ENCODE results near the gene SMIM10L1. TPM values are rescaled to one million over a fixed set of nuclear protein-coding genes. Genes with fewer than 3 reads are reported as not detected.

SMIM10L1 gene
- total and polyA plus RNA-seq, 12 donors: 12.5 to 26.2 (median 19.3) TPM

DNA sequence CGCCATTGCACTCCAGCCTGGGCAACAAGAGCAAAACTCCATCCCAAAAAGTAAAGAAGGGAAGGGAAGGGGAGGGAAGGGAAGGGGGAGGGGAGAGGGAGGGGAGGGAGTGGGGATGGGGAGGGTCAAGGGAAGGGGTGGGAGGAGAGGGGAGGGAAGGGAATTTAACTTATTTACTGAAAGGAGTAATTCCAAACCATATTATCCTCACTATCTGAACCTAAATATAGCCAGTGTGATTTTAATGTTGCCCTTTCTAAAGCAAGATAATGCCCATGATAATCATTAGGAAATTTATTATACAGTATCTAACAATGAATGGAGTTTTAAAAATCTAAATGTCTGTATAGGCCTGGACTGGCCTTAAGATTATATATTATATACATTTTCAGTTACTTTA is 7.3 kb downstream of the SMIM10L1 start:
- WGBS, 2 donors: 93 to 100% methylated on average over 1 of the region's 1 CpG
- Histone ChIP-seq H3K27me3 (no peaks in the 10 kb centered on the region), H3K4me1 (peaks cover 0 to 12% (median under 1%) of the 10 kb centered on the region in 9 donors), H3K9me3 (no peaks in the 10 kb centered on the region), H3K27ac (no peak overlapping the region), H3K36me3 (no peaks in the 10 kb centered on the region), H3K4me3 (no peak overlapping the region)
- intact Hi-C loops (cut with DNase I): loop anchor here in 3 of 10 donors (10.0 kb wide), 2 partner anchors 213 to 223 kb away; no protein-coding TSS in a partner anchor
- TF ChIP-seq, protein P1, sequence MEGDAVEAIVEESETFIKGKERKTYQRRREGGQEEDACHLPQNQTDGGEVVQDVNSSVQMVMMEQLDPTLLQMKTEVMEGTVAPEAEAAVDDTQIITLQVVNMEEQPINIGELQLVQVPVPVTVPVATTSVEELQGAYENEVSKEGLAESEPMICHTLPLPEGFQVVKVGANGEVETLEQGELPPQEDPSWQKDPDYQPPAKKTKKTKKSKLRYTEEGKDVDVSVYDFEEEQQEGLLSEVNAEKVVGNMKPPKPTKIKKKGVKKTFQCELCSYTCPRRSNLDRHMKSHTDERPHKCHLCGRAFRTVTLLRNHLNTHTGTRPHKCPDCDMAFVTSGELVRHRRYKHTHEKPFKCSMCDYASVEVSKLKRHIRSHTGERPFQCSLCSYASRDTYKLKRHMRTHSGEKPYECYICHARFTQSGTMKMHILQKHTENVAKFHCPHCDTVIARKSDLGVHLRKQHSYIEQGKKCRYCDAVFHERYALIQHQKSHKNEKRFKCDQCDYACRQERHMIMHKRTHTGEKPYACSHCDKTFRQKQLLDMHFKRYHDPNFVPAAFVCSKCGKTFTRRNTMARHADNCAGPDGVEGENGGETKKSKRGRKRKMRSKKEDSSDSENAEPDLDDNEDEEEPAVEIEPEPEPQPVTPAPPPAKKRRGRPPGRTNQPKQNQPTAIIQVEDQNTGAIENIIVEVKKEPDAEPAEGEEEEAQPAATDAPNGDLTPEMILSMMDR (IDR thresholded peaks at IDR 0.05): no peak
- no peak for DNase-seq
- no peak for ATAC-seq

GRCh38 chr12:11182529-11182928 is 11.5 kb downstream of the SMIM10L1 start:
- Histone ChIP-seq H3K27ac (no peak overlapping the region), H3K27me3 (no peaks in the 10 kb centered on the region), H3K9me3 (no peaks in the 10 kb centered on the region), H3K4me3 (no peak overlapping the region), H3K36me3 (no peaks in the 10 kb centered on the region), H3K4me1 (no peaks in the 10 kb centered on the region)
- TF ChIP-seq, protein P1 (IDR thresholded peaks at IDR 0.05): no peak
- ATAC-seq (no peak), DNase-seq (no peak)
- intact Hi-C loops (cut with DNase I): no loop called here

DNA sequence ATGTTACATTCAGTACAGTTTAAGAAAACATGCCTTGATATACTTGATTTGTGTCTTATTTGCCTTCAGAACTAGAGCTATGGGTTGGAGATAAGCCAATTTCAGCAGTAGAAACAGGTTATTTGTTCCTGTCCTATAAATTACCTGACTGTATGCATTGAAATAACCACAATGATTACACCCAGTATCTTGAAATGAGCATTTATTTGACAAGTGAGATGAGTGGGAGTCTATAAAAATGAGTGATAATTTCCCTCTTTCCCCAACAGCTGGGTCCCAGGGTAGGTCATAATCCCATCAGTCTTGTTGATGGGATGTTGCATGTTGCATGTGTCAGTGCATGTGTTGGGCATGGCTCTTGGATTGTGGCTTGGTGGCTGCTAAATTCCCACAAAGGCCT is 12.0 kb downstream of the SMIM10L1 start:
- no peaks in the 10 kb centered on the region for H3K4me1 ChIP-seq
- DNase-seq (no peak), ATAC-seq (no peak)
- no peaks in the 10 kb centered on the region for H3K9me3 ChIP-seq
- TF ChIP-seq, protein P1 (IDR thresholded peaks at IDR 0.05): no peak
- intact Hi-C loops (cut with DNase I): no loop called here
- no peak overlapping the region for H3K4me3 ChIP-seq
- no peaks in the 10 kb centered on the region for H3K27me3 ChIP-seq
- H3K36me3 ChIP-seq: no peaks in the 10 kb centered on the region
- no peak overlapping the region for H3K27ac ChIP-seq

- DNase-seq (no peak), ATAC-seq (no peak)
- 68 to 74% methylated on average over 2 of the region's 2 CpGs for WGBS, 2 donors
- no peaks in the 10 kb centered on the region for H3K4me1 ChIP-seq
- no peak within 1 kb of the TSS for H3K4me3 ChIP-seq
- no peak within 1 kb of the TSS for H3K27ac ChIP-seq
- H3K36me3 ChIP-seq: no peaks in the 10 kb centered on the region
- intact Hi-C loops (cut with DNase I): no loop called here
- TF ChIP-seq, protein P1 (IDR thresholded peaks at IDR 0.05): no peak
- no peaks in the 10 kb centered on the region for H3K9me3 ChIP-seq
- H3K27me3 ChIP-seq: no peaks in the 10 kb centered on the region
These were observed 15.8 kb downstream of the SMIM10L1 start, which contains the start of gene TAS2R42 for GRCh38 chr12:11186837-11187236. Gene TAS2R42 (minus strand): TSS chr12:11186937. CDS start chr12:11186937, 0 bp downstream.
